IPS-11a (cell line): ENCODE results near the gene NXNL2.

Source experiments
- H3K4me3 ChIP-seq: one replicate; pipeline ENCODE4 v1.5.1; 2013; ENCODE audit warnings: low read depth, low read length, control low read depth

Gene NXNL2

GRCh38 chr9:88531920-88532698 is 2.9 kb upstream of the NXNL2 start:
- peak overlapping the region; percentile 4 for H3K4me3 ChIP-seq

DNA sequence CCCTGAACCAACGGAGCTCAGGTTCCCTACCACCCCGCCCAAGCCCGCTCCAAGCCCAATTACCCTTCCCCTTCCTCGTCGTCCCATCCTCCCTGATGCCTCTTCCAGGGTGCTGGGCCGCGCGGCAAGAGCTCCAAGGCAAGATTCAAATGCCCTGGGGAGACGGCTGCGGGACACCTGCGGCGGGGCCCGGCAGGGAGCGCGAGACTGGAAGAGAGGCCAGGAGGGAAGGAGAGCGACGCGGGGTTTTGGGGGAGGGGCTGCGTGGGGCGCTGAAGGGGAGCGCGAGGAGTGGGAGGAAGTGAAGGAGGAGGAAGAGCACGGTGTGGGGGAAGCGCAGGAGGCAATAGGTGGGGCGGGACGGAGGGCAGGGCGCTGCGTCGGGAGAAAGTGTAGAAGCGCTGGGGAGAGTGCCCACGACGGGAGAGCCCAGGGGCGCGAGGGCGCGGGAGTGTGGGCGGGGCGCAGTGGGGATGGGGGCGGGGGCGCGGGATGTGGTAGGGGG is 975 bp upstream of the NXNL2 start:
- H3K4me3 ChIP-seq, result peak overlapping the region; percentile 57

DNA sequence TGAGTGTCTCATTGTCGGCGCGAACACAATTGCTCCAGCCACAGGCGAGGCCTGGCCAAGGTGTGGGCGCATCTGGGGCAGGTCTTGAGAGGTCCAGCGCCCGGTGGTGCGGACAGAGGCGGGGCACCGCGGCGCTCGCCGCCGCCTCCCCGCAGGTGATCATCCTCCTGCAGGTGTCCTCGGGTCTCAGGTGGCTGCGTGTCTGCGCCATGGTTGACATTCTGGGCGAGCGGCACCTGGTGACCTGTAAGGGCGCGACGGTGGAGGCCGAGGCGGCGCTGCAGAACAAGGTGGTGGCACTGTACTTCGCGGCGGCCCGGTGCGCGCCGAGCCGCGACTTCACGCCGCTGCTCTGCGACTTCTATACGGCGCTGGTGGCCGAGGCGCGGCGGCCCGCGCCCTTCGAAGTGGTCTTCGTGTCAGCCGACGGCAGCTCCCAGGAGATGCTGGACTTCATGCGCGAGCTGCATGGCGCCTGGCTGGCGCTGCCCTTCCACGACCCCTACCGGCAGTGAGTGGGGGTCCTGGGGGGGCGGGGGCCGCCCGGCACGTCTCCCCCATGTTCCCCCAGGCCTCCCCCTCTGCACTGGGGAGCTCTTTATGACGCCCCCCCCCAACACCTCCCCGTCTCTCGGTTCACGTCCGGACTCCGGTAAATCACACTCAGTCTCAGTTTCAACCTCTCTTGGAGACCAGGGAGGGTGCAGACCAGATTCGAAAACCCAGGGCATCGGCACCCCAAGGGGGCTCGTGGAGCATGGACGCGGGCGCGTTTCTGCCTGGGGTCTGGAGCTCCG is 446 bp downstream of the NXNL2 start:
- H3K4me3 ChIP-seq, result peak overlapping the region; percentile 58

DNA sequence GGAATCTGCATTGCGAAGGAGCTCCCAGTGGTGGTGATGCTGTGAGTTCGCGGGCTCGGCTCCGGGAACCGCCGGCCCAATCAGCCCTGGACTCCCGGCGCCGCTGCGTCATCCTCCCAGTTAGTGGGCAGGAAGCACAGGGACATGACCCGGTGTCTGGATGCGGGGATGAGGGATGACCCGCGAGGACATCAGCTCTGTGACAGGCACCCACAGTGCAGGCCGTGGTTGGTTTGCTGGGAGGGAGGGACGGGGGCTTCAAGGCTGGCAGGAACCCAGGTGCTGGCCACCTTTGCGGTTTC is 996 bp downstream of the NXNL2 start:
- no peak overlapping the region for H3K4me3 ChIP-seq

DNA sequence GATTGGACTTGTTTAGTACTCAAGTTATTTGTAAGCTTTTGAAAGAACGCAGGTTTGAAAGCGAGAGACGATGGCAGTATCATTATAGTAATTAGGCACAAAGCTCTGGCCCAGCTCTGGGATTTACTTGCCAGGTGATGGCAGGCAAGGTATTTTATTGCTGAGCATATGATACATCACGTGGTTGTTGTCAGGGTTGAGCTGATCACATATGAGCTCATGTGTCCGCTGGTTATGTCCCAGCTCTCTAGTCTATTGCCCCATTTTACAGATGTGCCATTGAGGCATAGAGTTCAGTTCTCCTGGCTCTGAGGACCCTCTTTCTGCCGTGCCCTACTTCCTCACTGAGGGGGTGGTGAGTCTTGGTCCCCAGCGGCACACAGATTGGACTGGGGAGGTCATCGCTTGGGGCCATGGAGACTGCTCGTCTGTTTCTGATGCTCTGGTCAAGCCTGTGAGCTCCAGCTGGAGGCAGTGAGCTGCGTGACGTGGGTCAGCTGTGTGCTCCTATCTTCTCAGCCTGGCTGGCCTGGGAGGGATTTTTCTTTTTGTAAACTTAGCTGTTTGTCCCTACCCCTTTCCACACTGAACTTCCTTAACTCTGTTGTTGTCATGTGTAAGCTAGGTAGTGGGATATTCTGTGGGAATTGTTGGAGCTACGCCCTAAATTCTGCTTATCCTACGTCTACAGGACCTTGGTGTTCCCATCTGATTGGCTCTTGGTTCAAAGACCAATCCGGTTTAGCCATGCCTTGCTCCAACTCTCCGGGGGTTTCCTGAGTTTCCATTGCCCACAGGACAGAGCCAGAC is 2.2 kb downstream of the NXNL2 start:
- H3K4me3 ChIP-seq, result no peak overlapping the region

GRCh38 chr9:88537761-88538091 is 2.7 kb downstream of the NXNL2 start:
- H3K4me3 ChIP-seq, result no peak overlapping the region

GRCh38 chr9:88538311-88539085 is 3.5 kb downstream of the NXNL2 start:
- H3K4me3 ChIP-seq, result no peak overlapping the region

DNA sequence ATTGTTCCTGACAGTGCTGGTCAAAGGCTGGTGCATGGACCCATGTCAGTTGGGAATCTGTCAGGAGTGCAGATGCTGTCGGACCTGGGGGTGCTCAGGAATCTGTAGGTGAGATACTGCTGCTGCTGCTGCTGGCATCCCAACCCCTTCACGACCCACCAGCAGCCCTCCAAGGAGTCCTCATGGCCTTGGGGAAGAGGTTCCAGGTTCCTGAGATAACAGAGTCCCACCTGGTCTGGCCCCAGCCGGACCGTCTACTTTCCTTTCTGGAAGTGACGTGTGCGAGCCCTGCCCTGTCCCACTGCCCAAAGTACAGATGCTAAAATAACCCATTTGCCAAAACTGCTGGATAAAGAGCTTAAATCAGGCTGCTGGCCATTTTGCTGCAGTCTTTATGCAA is 4.3 kb downstream of the NXNL2 start:
- H3K4me3 ChIP-seq, result no peak overlapping the region

DNA sequence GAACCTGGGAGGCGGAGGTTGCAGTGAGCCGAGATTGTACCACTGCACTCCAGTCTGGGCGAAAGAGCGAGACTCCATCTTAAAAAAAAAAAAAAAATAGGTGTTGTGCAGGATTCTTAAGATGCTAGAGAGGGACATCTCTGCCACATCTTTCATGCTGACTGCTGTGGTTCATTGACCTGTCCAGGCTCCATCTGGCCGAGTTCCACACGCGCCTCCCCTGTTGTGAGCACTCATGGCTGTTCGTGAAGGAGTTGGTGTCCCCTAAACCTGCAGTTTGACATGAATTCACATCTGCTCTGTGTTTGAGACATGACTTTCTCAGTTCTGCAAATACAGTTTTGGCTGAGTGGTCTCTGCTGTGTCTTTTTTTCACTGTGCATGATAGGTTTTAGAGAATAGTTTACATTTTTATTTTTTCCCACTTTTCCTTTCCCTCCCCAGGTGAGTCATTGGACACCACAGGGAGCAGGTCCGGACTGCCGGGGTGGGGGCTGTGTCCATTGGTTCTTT is 5.3 kb downstream of the NXNL2 start:
- no peak overlapping the region for H3K4me3 ChIP-seq

DNA sequence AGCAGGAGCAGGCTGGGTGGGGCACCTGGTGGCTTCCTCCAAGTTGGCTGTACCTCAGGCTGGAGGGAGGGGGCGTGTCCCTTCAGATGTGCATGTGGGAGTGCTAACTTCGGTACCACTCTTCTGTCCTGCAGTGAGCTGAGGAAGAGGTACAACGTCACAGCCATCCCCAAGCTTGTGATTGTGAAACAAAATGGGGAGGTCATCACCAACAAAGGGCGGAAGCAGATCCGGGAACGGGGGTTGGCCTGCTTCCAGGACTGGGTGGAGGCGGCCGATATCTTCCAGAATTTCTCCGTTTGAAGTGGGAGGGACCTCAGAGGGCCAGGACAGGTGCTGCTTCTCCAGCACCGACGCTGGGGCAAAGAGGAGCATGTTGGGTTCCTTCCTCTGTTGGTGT is 9.3 kb downstream of the NXNL2 start:
- no peak overlapping the region for H3K4me3 ChIP-seq

DNA sequence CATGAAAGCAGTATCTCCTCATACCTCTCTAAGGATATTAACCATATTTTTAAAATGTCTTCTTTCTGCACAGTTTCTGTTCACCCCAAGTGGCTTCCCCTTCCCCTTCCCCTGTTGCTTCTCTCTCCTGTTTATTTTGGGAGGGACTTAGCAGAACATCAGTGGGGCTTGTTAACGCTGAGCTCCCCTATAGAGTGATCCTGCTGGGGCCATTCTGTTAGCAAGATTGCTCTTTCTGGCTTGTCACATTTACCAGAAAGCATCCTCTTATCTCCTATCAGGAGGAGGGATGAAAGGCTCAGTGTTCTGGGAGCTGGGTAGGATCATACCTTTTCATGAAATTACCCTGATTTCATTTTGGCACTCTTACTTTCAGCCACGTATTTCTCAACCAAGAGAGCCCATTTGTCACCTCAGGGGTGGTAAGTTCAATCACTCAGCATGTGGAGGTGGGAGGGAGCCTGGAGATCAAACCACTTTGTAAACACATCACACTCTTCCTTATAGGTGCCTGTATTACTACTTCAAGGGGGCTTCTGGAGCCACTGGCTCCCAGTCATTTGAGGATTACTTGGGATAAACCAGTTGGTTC is 16.7 kb downstream of the NXNL2 start:
- no peak overlapping the region for H3K4me3 ChIP-seq

- H3K4me3 ChIP-seq, result no peak overlapping the region
Measured at GRCh38 chr9:88553350-88553749, 18.4 kb downstream of the NXNL2 start.

DNA sequence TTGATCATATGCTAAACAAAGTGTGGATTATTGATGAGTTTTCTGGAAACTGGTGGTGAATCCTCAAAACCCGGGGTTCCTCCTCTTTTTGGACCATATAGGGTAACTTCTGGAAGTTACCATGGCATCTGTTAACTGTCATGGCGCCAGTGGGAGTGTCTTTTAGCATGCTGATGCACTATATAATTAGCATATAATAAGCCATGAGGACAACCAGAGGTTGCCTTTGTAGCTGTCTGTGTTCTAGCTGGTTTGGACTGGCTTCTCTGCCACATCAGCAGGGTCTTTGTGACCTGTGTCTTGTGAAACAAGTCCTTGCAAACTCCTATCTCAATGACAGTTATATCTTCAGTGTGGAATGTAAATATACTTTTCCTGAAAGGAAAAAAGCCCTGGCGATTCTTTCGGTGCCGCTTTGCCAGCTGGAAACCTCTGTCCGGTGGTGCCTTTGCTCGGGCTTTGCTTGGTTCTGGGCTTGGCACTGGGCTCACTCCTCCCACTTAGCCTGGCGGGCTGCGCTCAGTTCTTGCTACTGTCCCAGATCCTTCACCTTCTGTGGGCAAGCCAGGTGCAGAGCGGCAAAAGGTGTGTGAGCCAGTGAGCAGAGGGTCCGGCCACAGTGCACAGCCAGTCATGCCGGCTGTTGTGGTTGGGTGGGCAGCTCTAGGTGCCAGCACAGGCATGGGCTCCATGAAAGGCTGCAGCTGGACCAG is 20.4 kb downstream of the NXNL2 start:
- no peak overlapping the region for H3K4me3 ChIP-seq

DNA sequence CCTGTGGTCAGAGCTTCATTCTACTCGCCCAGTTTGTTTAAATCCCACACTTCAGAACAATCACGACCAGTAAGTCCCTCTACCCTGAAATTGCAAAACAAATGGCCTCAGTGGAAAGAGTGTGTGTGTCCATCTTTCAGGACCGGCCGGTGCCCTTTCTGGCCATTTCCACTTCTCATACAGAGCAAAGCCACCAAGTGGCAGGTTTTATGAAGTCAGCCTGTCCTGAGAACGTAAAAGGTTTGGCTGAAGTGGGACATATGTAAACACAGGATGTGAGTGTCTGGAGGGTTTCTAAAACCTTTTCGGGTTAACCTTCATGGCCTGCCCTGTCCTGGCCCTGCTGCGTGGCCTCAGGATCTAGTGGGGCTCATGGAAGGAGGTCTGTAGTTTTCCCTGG is 24.7 kb downstream of the NXNL2 start:
- H3K4me3 ChIP-seq, result no peak overlapping the region

DNA sequence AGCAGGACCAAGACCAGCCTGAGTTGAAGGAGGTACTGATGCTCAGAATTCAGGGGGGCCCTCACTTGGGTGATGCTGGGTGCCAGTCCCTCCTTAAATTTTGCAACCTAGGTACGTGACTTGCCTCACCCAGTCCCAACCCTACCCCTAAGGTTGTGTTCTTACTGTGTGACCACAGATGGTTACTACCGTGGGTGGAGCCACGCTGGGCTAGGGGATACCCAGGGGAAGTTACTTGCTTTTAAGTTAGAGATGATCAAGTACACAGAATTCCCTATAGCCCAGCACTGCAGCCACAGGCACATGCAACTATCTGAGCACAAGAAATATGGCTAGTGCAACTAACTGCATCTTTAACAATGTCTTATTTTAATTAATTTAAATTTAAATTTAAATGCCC is 32.9 kb downstream of the NXNL2 start:
- H3K4me3 ChIP-seq, result no peak overlapping the region

DNA sequence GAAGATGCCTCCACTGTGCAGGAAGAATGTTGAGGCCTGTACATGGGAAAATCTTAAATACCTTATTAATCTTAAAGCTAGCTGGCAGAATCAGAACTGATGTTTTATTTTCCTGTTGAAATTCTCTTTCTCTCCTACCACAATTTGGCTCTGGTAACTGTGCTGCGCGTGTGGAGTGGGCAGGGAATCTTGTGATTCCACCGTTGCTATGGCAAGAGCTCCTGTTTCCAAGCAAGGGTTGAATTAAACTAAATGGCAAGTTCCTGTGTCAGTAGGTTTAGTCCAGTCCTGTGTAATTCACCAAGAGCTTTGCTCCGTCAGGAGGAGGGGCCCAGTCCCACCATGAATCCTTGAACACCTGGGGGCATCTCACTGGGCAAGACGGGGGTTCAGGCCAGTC is 36.4 kb downstream of the NXNL2 start:
- H3K4me3 ChIP-seq, result no peak overlapping the region

DNA sequence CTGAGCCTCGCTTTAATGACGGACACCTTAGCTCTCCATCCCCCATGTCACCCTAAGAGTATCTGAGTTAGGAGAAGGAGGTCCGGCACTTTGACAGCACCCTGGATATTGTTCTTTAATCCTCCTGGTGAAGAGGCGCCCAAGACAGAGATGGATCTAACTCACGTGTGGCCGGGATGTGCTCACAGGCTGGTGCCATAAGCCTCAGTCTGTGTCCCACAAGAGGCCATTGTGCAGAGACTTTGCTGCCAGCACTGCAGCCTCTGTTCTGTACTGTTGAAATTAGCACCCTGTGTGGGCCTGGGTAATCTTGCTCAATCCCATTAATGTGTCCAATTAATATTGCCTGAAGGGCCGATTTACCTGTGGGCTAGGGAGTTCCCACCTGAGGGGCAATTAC is 37.7 kb downstream of the NXNL2 start:
- H3K4me3 ChIP-seq, result no peak overlapping the region

DNA sequence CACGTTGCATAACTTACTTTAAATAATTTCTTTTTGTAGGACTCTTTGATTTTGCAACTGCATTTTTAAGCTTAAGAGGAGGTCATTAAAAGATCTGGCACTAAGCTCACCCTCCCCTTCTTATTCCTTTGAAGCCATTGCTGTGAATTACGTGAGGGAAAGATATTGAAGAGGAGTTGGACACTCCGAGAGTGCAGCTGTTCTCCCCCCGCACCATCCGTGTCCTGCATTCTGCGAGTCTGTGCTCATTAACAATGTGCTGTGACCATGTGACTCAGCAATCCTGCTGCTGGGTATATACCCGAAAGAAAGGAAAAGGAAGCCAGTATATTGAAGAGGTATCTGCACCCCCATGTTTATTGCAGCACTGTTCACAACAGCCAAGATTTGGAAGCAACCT is 40.0 kb downstream of the NXNL2 start:
- no peak overlapping the region for H3K4me3 ChIP-seq

- H3K4me3 ChIP-seq, result no peak overlapping the region
Measured at GRCh38 chr9:88577256-88578120, 42.5 kb downstream of the NXNL2 start.
